ENCODE data around the gene YARS1. TPM values are rescaled to one million over a fixed set of nuclear protein-coding genes. Genes with fewer than 3 reads are reported as not detected.
A peak's percentile ranks its signal among the peaks of the same experiment; 100 is the strongest.

Gene YARS1
- total RNA-seq, 1 experiment from 2014 or later: 180 TPM

GRCh38 chr1:32767641-32768040, 49.5 kb downstream of the YARS1 start:
- Histone ChIP-seq H4K20me1 (ENCODE audit: insufficient read depth) (peaks cover 23% of the 10 kb centered on the region), H3K27ac (peak overlapping the region; percentile 52), H2AFZ (no peak overlapping the region), H3F3A (ENCODE audit: insufficient read depth, low read depth) (peaks cover 70% of the 10 kb centered on the region), H3K9me3 (ENCODE audit: insufficient read depth, low read depth) (no peaks in the 10 kb centered on the region), H3K4me1 (replicated peaks; ENCODE audit: insufficient read depth) (peaks cover 82% of the 10 kb centered on the region), H3K4me2 (peak overlapping the region; percentile 44), H3K4me3 (no peak overlapping the region), H3K27me3 (ENCODE audit: insufficient read depth, low read depth) (no peaks in the 10 kb centered on the region), H3K79me2 (ENCODE audit: low read depth) (peaks cover 76% of the 10 kb centered on the region), H3K9me2 (ENCODE audit: insufficient read depth) (no peaks in the 10 kb centered on the region), H3K36me3 (ENCODE audit: low read depth) (peaks cover 21% of the 10 kb centered on the region; the same call in 1 of the 2 replicates)
- POLR2A ChIA-PET (ENCODE audit: unreplicated experiment): no interaction called here
- CTCF ChIA-PET: no interaction called here
- intact Hi-C loops (cut with micrococcal nuclease; ENCODE audit: unreplicated experiment): no loop called here
- TF ChIP-seq EZH2 (IDR thresholded peaks at IDR 0.05; ENCODE audit: low read depth): no peak
- TF ChIP-seq, protein P1, sequence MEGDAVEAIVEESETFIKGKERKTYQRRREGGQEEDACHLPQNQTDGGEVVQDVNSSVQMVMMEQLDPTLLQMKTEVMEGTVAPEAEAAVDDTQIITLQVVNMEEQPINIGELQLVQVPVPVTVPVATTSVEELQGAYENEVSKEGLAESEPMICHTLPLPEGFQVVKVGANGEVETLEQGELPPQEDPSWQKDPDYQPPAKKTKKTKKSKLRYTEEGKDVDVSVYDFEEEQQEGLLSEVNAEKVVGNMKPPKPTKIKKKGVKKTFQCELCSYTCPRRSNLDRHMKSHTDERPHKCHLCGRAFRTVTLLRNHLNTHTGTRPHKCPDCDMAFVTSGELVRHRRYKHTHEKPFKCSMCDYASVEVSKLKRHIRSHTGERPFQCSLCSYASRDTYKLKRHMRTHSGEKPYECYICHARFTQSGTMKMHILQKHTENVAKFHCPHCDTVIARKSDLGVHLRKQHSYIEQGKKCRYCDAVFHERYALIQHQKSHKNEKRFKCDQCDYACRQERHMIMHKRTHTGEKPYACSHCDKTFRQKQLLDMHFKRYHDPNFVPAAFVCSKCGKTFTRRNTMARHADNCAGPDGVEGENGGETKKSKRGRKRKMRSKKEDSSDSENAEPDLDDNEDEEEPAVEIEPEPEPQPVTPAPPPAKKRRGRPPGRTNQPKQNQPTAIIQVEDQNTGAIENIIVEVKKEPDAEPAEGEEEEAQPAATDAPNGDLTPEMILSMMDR (conservative IDR thresholded peaks at IDR 0.05): no peak
- BruUV-seq (replicated peaks): no TSS peak
- DNase-seq: no peak

DNA sequence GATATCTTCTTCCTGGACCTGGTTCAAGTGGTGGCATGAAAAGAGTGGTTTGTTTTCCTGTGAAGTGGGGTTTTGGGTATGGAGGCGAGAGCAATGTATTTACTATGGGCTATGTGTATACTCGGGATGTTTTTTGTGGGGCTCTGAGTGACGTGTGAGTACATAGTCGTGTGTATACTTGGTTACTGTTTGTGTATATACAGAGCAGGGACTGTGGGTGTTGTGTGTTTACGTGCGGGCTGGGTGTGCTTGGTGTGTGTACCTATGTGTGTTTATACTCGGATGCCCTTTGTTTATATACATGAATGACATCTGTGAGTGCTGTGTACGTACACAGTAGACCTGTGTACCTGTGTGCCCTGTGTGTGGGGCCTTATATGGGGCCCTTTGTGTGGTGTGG, 50.0 kb downstream of the YARS1 start:
- Histone ChIP-seq H3K27me3 (ENCODE audit: insufficient read depth, low read depth) (no peaks in the 10 kb centered on the region), H4K20me1 (ENCODE audit: insufficient read depth) (peaks cover 23% of the 10 kb centered on the region), H3K36me3 (ENCODE audit: low read depth) (peaks cover 21% of the 10 kb centered on the region; the same call in 1 of the 2 replicates), H3K9me3 (ENCODE audit: insufficient read depth, low read depth) (no peaks in the 10 kb centered on the region), H3K4me1 (replicated peaks; ENCODE audit: insufficient read depth) (peaks cover 82% of the 10 kb centered on the region), H3K27ac (peak overlapping the region; percentile 52), H3K4me2 (peak overlapping the region; percentile 44), H3K9me2 (ENCODE audit: insufficient read depth) (no peaks in the 10 kb centered on the region), H3K79me2 (ENCODE audit: low read depth) (peaks cover 81% of the 10 kb centered on the region), H2AFZ (no peak overlapping the region), H3K4me3 (no peak overlapping the region), H3F3A (ENCODE audit: insufficient read depth, low read depth) (peaks cover 69% of the 10 kb centered on the region)
- no TSS peak for BruUV-seq (replicated peaks)
- ChIA-PET CTCF (no interaction called here), POLR2A (ENCODE audit: unreplicated experiment) (no interaction called here)
- intact Hi-C loops (cut with micrococcal nuclease; ENCODE audit: unreplicated experiment): no loop called here
- no peak for DNase-seq
- TF ChIP-seq, protein P1 (conservative IDR thresholded peaks at IDR 0.05): no peak
- no peak for TF ChIP-seq EZH2 (IDR thresholded peaks at IDR 0.05; ENCODE audit: low read depth)

- BruUV-seq (replicated peaks): no TSS peak
- DNase-seq: no peak
- Histone ChIP-seq H3K9me3 (ENCODE audit: insufficient read depth, low read depth) (no peaks in the 10 kb centered on the region), H3K27ac (peak overlapping the region; percentile 52), H3K4me2 (peak overlapping the region; percentile 44), H3K4me1 (replicated peaks; ENCODE audit: insufficient read depth) (peaks cover 86% of the 10 kb centered on the region), H3K9me2 (ENCODE audit: insufficient read depth) (no peaks in the 10 kb centered on the region), H2AFZ (no peak overlapping the region), H3K27me3 (ENCODE audit: insufficient read depth, low read depth) (no peaks in the 10 kb centered on the region), H3K36me3 (ENCODE audit: low read depth) (peaks cover 21% of the 10 kb centered on the region; the same call in 1 of the 2 replicates), H3K79me2 (ENCODE audit: low read depth) (peaks cover 86% of the 10 kb centered on the region), H3K4me3 (no peak overlapping the region), H3F3A (ENCODE audit: insufficient read depth, low read depth) (peaks cover 69% of the 10 kb centered on the region), H4K20me1 (ENCODE audit: insufficient read depth) (peaks cover 23% of the 10 kb centered on the region)
- TF ChIP-seq, protein P1 (conservative IDR thresholded peaks at IDR 0.05): no peak
- no peak for TF ChIP-seq EZH2 (IDR thresholded peaks at IDR 0.05; ENCODE audit: low read depth)
- CTCF ChIA-PET: no interaction called here
- intact Hi-C loops (cut with micrococcal nuclease; ENCODE audit: unreplicated experiment): no loop called here
- POLR2A ChIA-PET (ENCODE audit: unreplicated experiment): no interaction called here
Measured at GRCh38 chr1:32766328-32766972, 50.7 kb downstream of the YARS1 start.

Measured in PC-9 (cell line).